Measurements from ENCODE around the gene CAPSL. TPM values are rescaled to one million over a fixed set of nuclear protein-coding genes. Genes with fewer than 3 reads are reported as not detected.

The CAPSL gene
- total and polyA plus RNA-seq, 2 of the 8 experiments (the other 6 are each of a cell fraction or from before 2014, with no cell fraction given), result not detected

- Histone ChIP-seq H3K18ac (ENCODE audit: extremely low read depth, low read length) (no peak overlapping the region), H3K79me1 (ENCODE audit: low read depth, low read length) (no peaks in the 10 kb centered on the region), H4K5ac (ENCODE audit: insufficient read length, low read depth, low read length) (no peak overlapping the region), H2BK15ac (ENCODE audit: low read length) (no peak overlapping the region), H3K27me3 (replicated peaks in 1 of 4; ENCODE audit: control insufficient read depth in 3 of 4, extremely low read depth in 1 of 4, insufficient read depth in 3 of 4, low read length in 3 of 4) (no peaks in the 10 kb centered on the region), H4K20me1 (replicated peaks in 1 of 2; ENCODE audit: control insufficient read depth in 1 of 2, insufficient read depth in 2 of 2, low read length in 2 of 2) (no peaks in the 10 kb centered on the region), H4K91ac (replicated peaks; ENCODE audit: insufficient read length, low read length) (no peak overlapping the region), H2BK20ac (ENCODE audit: low read length) (no peak overlapping the region), H3K4me3 (ENCODE audit: extremely low read depth in 1 of 4, insufficient read depth in 2 of 4, low read depth in 3 of 4, low read length in 4 of 4) (no peak overlapping the region), H2BK12ac (ENCODE audit: low read depth, low read length) (no peak overlapping the region), H3K56ac (replicated peaks; ENCODE audit: insufficient read length, low read depth, low read length) (no peak overlapping the region), H4K8ac (ENCODE audit: extremely low read depth, insufficient read depth, low read length) (no peak overlapping the region), H2BK120ac (replicated peaks; ENCODE audit: low read depth, low read length) (no peak overlapping the region), H3K23me2 (ENCODE audit: low read depth, low read length) (no peaks in the 10 kb centered on the region), H2AK5ac (ENCODE audit: low read depth, low read length) (no peak overlapping the region), H3K14ac (ENCODE audit: insufficient read length) (no peak overlapping the region), H3K4me1 (replicated peaks in 1 of 4; ENCODE audit: control insufficient read depth in 3 of 4, insufficient read depth in 4 of 4, low read length in 3 of 4) (peaks cover 0 to 7% (median 2%) of the 10 kb centered on the region in 4 experiments; a peak in 3 of 7 replicates), H3K23ac (ENCODE audit: insufficient read length) (no peak overlapping the region), H3K27ac (ENCODE audit: low read depth, low read length) (no peak overlapping the region), H2AFZ (ENCODE audit: low read length) (no peak overlapping the region), H3K4me2 (ENCODE audit: insufficient read depth in 1 of 2, low read depth in 2 of 2, low read length in 2 of 2) (no peak overlapping the region), H3K36me3 (ENCODE audit: control insufficient read depth in 2 of 4, insufficient read depth in 4 of 4, low read length in 3 of 4) (no peaks in the 10 kb centered on the region; a peak in 1 of 8 replicates), H3K9me3 (ENCODE audit: insufficient read depth in 2 of 2, low read depth in 1 of 2, low read length in 1 of 2) (no peaks in the 10 kb centered on the region), H3K4ac (replicated peaks; ENCODE audit: insufficient read length, low read depth, low read length) (no peak overlapping the region), H3K9ac (replicated peaks in 1 of 4; ENCODE audit: extremely low read depth in 1 of 4, low read depth in 3 of 4, low read length in 3 of 4) (no peak overlapping the region), H3K79me2 (ENCODE audit: control insufficient read depth in 1 of 2, insufficient read depth in 2 of 2, low read length in 2 of 2) (no peaks in the 10 kb centered on the region), H2BK5ac (ENCODE audit: low read depth, low read length) (no peak overlapping the region)
- CTCF ChIA-PET (ENCODE audit: partially characterized antibody), result interaction anchor here (1.2 kb wide), 1 partner anchor 12 kb away, joined by 3 read pairs; no protein-coding TSS in a partner anchor
- 85% methylated on average over 1 of the region's 1 CpG; no CpG with 5 or more reads in 1 of the 2 experiments for WGBS, 2 experiments (ENCODE audit: extremely low coverage in 1 of 2, insufficient coverage in 1 of 2, insufficient read length in 1 of 2, insufficient replicate concordance in 2 of 2, low coverage in 1 of 2, low lambda C conversion rate in 2 of 2, missing lambda C conversion rate in 1 of 2)
- FAIRE-seq (no peak), DNase-seq (ENCODE audit: low read depth in 1 of 2, low spot score in 2 of 2) (no peak)
- POLR2A ChIA-PET (ENCODE audit: partially characterized antibody), result no interaction called here
- TF ChIP-seq ZNF274 (IDR thresholded peaks at IDR 0.05; ENCODE audit: borderline replicate concordance, extremely low read depth, low read length), result no peak
- TF ChIP-seq JUN (IDR thresholded peaks at IDR 0.05; ENCODE audit: low read depth, low read length), result no peak
- no peak for TF ChIP-seq SIX5 (IDR thresholded peaks at IDR 0.05; ENCODE audit: low read depth, low read length)
- no peak for TF ChIP-seq EZH2 (IDR thresholded peaks at IDR 0.05; ENCODE audit: low read depth, low read length, severe bottlenecking)
- no peak for TF ChIP-seq SIN3A (conservative IDR thresholded peaks at IDR 0.05 in 1 of 2, IDR thresholded peaks at IDR 0.05 in 1 of 2; ENCODE audit: low read depth in 1 of 2, low read length in 2 of 2)
- no peak for TF ChIP-seq ATF2 (IDR thresholded peaks at IDR 0.05; ENCODE audit: low read length)
- TF ChIP-seq FOSL1 (IDR thresholded peaks at IDR 0.05; ENCODE audit: insufficient read depth, low read depth, low read length), result no peak
- TF ChIP-seq KDM1A (IDR thresholded peaks at IDR 0.05; ENCODE audit: borderline replicate concordance, low read length), result no peak
- TF ChIP-seq BCL11A (IDR thresholded peaks at IDR 0.05; ENCODE audit: low read depth in 2 of 2, low read length in 2 of 2), result no peak
- no peak for TF ChIP-seq TAF7 (optimal IDR thresholded peaks at IDR 0.05; ENCODE audit: borderline replicate concordance, low read depth, low read length)
- no peak for TF ChIP-seq SP1 (IDR thresholded peaks at IDR 0.05; ENCODE audit: low read depth, low read length)
- TF ChIP-seq NRF1 (IDR thresholded peaks at IDR 0.05; ENCODE audit: low read depth, low read length), result no peak
- no peak for TF ChIP-seq POU5F1 (IDR thresholded peaks at IDR 0.05; ENCODE audit: low read depth, low read length)
Measured at GRCh38 chr5:35860686-35861085, 77.7 kb downstream of the CAPSL start.
